ENCODE data around the gene UQCC2.

Gene UQCC2

GRCh38 chr6:33688451-33689147 is 22.9 kb downstream of the UQCC2 start:
- DNase-seq, result no peak

GRCh38 chr6:33688006-33688405 is 23.5 kb downstream of the UQCC2 start:
- DNase-seq, result no peak

GRCh38 chr6:33686981-33687975 is 24.2 kb downstream of the UQCC2 start:
- DNase-seq, result no peak

GRCh38 chr6:33686225-33686924 is 25.1 kb downstream of the UQCC2 start:
- no peak for DNase-seq

GRCh38 chr6:33685411-33686224 is 25.9 kb downstream of the UQCC2 start:
- no peak for DNase-seq

GRCh38 chr6:33684983-33685382 is 26.5 kb downstream of the UQCC2 start:
- DNase-seq, result no peak

- no peak for DNase-seq
These were observed 27.0 kb downstream of the UQCC2 start for GRCh38 chr6:33684428-33684896.

GRCh38 chr6:33683576-33684427 is 27.7 kb downstream of the UQCC2 start:
- DNase-seq, result no peak

- peak in 1 of 3 experiments; percentile 4 for DNase-seq
These were observed 28.4 kb downstream of the UQCC2 start for GRCh38 chr6:33683051-33683571.

GRCh38 chr6:33682341-33682740 is 29.2 kb downstream of the UQCC2 start:
- no peak for DNase-seq

- no peak for DNase-seq
These were observed 31.7 kb downstream of the UQCC2 start for GRCh38 chr6:33679761-33680160.

GRCh38 chr6:33678932-33679490 is 32.5 kb downstream of the UQCC2 start:
- no peak for DNase-seq

- no peak for DNase-seq
These were observed 33.1 kb downstream of the UQCC2 start for GRCh38 chr6:33678233-33678931.

- no peak for DNase-seq
These were observed 33.8 kb downstream of the UQCC2 start for GRCh38 chr6:33677689-33678088.

GRCh38 chr6:33677143-33677660 is 34.3 kb downstream of the UQCC2 start:
- no peak for DNase-seq

- no peak for DNase-seq
These were observed 34.9 kb downstream of the UQCC2 start for GRCh38 chr6:33676416-33677142.

GRCh38 chr6:33675968-33676367 is 35.5 kb downstream of the UQCC2 start:
- no peak for DNase-seq

- DNase-seq, result no peak
These were observed 37.6 kb downstream of the UQCC2 start for GRCh38 chr6:33673851-33674250.

GRCh38 chr6:33672808-33673207 is 38.7 kb downstream of the UQCC2 start:
- no peak for DNase-seq

All from NCI-H1417 (cell line).